ENCODE results near the gene ETS1.

The ETS1 gene

DNA sequence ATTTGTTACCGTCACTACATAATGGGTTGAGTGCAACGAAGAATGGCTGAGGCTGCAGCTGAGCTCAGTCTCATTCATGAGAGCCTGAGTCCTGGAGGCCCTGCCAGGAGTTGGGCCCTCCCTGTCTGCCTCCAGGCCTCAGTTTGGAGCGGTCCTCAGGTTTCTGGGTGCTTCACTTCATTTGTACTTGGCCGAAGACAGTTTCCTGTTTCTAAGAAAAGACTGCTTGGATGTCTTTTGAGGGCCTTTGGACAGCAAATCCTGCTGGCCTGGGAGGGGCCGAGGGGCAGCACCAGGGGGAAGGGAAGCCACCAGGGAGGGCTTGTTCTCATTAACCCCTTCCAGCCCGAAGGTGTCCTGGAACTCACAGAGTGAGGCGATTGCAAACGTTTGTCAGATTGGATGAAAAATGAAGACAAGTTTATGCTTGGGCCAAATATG, 163.1 kb downstream of the ETS1 start:
- TF ChIP-seq USF1 (IDR thresholded peaks at IDR 0.05) (no peak), TCF12 (IDR thresholded peaks at IDR 0.05; ENCODE audit: low read depth) (no peak), TEAD4 (IDR thresholded peaks at IDR 0.05) (no peak)

- no peak for TF ChIP-seq RAD21 (IDR thresholded peaks at IDR 0.05; ENCODE audit: low read depth)
- no peak for TF ChIP-seq YY1 (IDR thresholded peaks at IDR 0.05; ENCODE audit: low read depth)
- TF ChIP-seq NFIC (IDR thresholded peaks at IDR 0.05), result no peak
- TF ChIP-seq MAX (IDR thresholded peaks at IDR 0.05), result no peak
- no peak for TF ChIP-seq EP300 (IDR thresholded peaks at IDR 0.05; ENCODE audit: borderline replicate concordance)
- no peak for TF ChIP-seq TCF12 (IDR thresholded peaks at IDR 0.05; ENCODE audit: low read depth)
- TF ChIP-seq FOXM1 (IDR thresholded peaks at IDR 0.05; ENCODE audit: borderline replicate concordance, low read depth), result no peak
- no peak for TF ChIP-seq REST (IDR thresholded peaks at IDR 0.05; ENCODE audit: low read depth)
- TF ChIP-seq CEBPB (IDR thresholded peaks at IDR 0.05), result no peak
- TF ChIP-seq TEAD4 (IDR thresholded peaks at IDR 0.05), result no peak
- no peak for TF ChIP-seq TAF1 (IDR thresholded peaks at IDR 0.05; ENCODE audit: low read depth)
- TF ChIP-seq CREB1 (IDR thresholded peaks at IDR 0.05; ENCODE audit: low read depth), result no peak
- TF ChIP-seq USF1 (IDR thresholded peaks at IDR 0.05), result no peak
- TF ChIP-seq ZBTB7A (IDR thresholded peaks at IDR 0.05; ENCODE audit: low read depth), result no peak
These were observed 164.6 kb downstream of the ETS1 start for GRCh38 chr11:128422576-128423370.

- TF ChIP-seq EP300 (IDR thresholded peaks at IDR 0.05; ENCODE audit: borderline replicate concordance), result no peak
- TF ChIP-seq TCF12 (IDR thresholded peaks at IDR 0.05; ENCODE audit: low read depth), result no peak
- no peak for TF ChIP-seq USF1 (IDR thresholded peaks at IDR 0.05)
- no peak for TF ChIP-seq FOXM1 (IDR thresholded peaks at IDR 0.05; ENCODE audit: borderline replicate concordance, low read depth)
- no peak for TF ChIP-seq TEAD4 (IDR thresholded peaks at IDR 0.05)
- TF ChIP-seq NFIC (IDR thresholded peaks at IDR 0.05), result no peak
- TF ChIP-seq TAF1 (IDR thresholded peaks at IDR 0.05; ENCODE audit: low read depth), result no peak
- no peak for TF ChIP-seq EGR1 (IDR thresholded peaks at IDR 0.05)
- TF ChIP-seq MAX (IDR thresholded peaks at IDR 0.05), result no peak
- TF ChIP-seq CEBPB (IDR thresholded peaks at IDR 0.05), result no peak
- TF ChIP-seq REST (IDR thresholded peaks at IDR 0.05; ENCODE audit: low read depth), result no peak
- no peak for TF ChIP-seq ZBTB7A (IDR thresholded peaks at IDR 0.05; ENCODE audit: low read depth)
- TF ChIP-seq CREB1 (IDR thresholded peaks at IDR 0.05; ENCODE audit: low read depth), result no peak
- TF ChIP-seq RAD21 (IDR thresholded peaks at IDR 0.05; ENCODE audit: low read depth), result no peak
- TF ChIP-seq YY1 (IDR thresholded peaks at IDR 0.05; ENCODE audit: low read depth), result no peak
These were observed 165.6 kb downstream of the ETS1 start for GRCh38 chr11:128421577-128422330.

DNA sequence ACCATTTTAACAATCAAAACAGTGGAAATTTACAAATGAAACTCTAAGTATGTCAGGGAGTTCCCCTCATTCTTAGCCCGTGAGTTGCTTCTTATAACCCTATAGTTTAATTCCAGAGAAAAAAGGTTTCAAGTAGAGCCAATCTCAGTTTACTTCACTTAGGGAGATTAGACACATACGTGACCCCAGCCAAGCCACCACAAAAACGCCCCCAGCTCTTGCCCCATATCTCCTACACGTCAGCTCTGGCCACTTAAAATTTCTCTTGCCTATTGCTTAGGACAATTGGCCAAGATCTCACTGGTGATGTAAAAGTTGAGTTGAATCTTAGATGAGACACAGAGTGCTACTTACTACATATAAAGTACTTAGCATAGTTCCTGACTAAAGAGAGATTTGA, 166.4 kb downstream of the ETS1 start:
- TF ChIP-seq YY1 (IDR thresholded peaks at IDR 0.05; ENCODE audit: low read depth), result no peak
- TF ChIP-seq TAF1 (IDR thresholded peaks at IDR 0.05; ENCODE audit: low read depth), result no peak
- TF ChIP-seq EGR1 (IDR thresholded peaks at IDR 0.05), result no peak
- TF ChIP-seq EP300 (IDR thresholded peaks at IDR 0.05; ENCODE audit: borderline replicate concordance), result no peak
- no peak for TF ChIP-seq USF1 (IDR thresholded peaks at IDR 0.05)
- no peak for TF ChIP-seq REST (IDR thresholded peaks at IDR 0.05; ENCODE audit: low read depth)
- no peak for TF ChIP-seq TCF12 (IDR thresholded peaks at IDR 0.05; ENCODE audit: low read depth)
- TF ChIP-seq CREB1 (IDR thresholded peaks at IDR 0.05; ENCODE audit: low read depth), result no peak

Measured in Ishikawa (cell line).